ENCODE results near the gene SOAT2.
"Not testable (repeated sequence)": the region's sequence is repeated elsewhere in the genome, so short reads cannot be mapped to it uniquely, and the experiment has no call there.

The SOAT2 gene

GRCh38 chr12:53090554-53090953 is 12.7 kb upstream of the SOAT2 start:
- no peak for DNase-seq

GRCh38 chr12:53091756-53092155 is 11.5 kb upstream of the SOAT2 start:
- DNase-seq, result no peak

- DNase-seq, result no peak
Measured at GRCh38 chr12:53093777-53094393, 9.4 kb upstream of the SOAT2 start.

- DNase-seq, result no peak
Measured at GRCh38 chr12:53094394-53094787, 8.9 kb upstream of the SOAT2 start.

GRCh38 chr12:53094796-53095595 is 8.3 kb upstream of the SOAT2 start:
- DNase-seq, result not testable (repeated sequence)

GRCh38 chr12:53095596-53095895 is 7.7 kb upstream of the SOAT2 start:
- DNase-seq, result not testable (repeated sequence)

- no peak for DNase-seq
Measured at GRCh38 chr12:53096089-53096741, 7.1 kb upstream of the SOAT2 start.

GRCh38 chr12:53096759-53097158 is 6.5 kb upstream of the SOAT2 start:
- DNase-seq, result no peak

- no peak for DNase-seq
Measured at GRCh38 chr12:53097207-53097563, 6.1 kb upstream of the SOAT2 start.

GRCh38 chr12:53097564-53098353 is 5.5 kb upstream of the SOAT2 start, which contains the start of gene IGFBP6:
Gene IGFBP6 (plus strand): TSS chr12:53097667. CDS start chr12:53097718, 51 bp downstream.
- peak; percentile 53 for DNase-seq

GRCh38 chr12:53098354-53098981 is 4.8 kb upstream of the SOAT2 start:
- no peak for DNase-seq

GRCh38 chr12:53099071-53099882 is 4.0 kb upstream of the SOAT2 start:
- peak; percentile 82 for DNase-seq

- DNase-seq, result no peak
Measured at GRCh38 chr12:53100466-53101151, 2.7 kb upstream of the SOAT2 start.

GRCh38 chr12:53101266-53101665 is 2.0 kb upstream of the SOAT2 start:
- DNase-seq, result no peak

- no peak for DNase-seq
Measured at GRCh38 chr12:53101931-53102781, 1.1 kb upstream of the SOAT2 start.

GRCh38 chr12:53103860-53104305 is 597 bp downstream of the SOAT2 start:
- DNase-seq, result no peak

GRCh38 chr12:53105256-53105655 is 2.0 kb downstream of the SOAT2 start:
- no peak for DNase-seq

- no peak for DNase-seq
Measured at GRCh38 chr12:53105712-53106439, 2.6 kb downstream of the SOAT2 start.

- no peak for DNase-seq
Measured at GRCh38 chr12:53107122-53107521, 3.8 kb downstream of the SOAT2 start.

- DNase-seq, result not testable (repeated sequence)
Measured at GRCh38 chr12:53112431-53112830, 9.1 kb downstream of the SOAT2 start.
